NCI-H446 treated with DMSO at 0.1 percent for 48 hours (cell line): Measurements from ENCODE around the gene IFNA14.
"Not testable (repeated sequence)": the region's sequence is repeated elsewhere in the genome, so short reads cannot be mapped to it uniquely, and the experiment has no call there.

Experiments
- DNase-seq: peaks from one replicate; lab custom pipeline; 2025; lab: John Stamatoyannopoulos, UW

IFNA14 gene

DNA sequence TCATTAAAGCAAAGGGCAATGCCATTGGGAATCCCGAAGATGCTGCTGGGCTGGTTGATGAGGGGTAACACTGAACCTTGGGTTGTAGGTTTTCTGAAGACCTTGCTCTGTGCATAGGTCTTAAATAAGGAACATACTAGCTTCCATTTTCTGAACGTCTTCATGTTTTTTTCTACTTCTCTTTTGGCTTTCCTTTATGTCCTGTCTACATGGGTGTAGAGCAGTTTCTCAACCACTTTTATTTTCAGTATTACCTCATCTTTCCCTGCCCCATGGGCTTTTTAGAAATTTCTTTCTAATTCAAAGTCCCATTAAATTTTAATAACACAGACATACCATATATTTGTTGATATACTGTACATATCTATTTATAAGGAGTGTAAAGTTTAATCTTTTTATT, at the start of gene IFNA14:
Gene IFNA14 (minus strand): TSS at position 95 of the 400 bp plus-strand sequence. CDS start 70 bp downstream, at position 25.
- no peak for DNase-seq

DNA sequence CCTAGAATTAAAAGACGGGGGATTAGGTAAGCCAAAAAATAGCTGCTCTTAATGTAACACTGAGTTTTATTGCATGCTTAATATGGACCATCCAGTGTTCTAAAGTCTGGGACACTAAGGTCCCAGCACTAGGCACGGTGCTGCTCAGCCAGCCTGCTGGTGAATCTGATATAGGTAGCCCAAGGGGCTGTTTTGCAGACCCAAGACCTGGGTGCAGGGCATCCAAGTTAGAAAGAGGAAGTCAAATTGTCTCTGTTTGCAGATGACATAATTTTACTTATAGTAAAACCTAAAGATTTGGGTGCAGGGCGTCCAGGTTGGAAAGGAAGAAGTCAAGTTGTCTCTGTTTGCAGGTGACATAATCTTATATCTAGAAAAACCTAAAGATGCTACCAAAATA, 47.5 kb upstream of the IFNA14 start:
- no peak for DNase-seq

DNA sequence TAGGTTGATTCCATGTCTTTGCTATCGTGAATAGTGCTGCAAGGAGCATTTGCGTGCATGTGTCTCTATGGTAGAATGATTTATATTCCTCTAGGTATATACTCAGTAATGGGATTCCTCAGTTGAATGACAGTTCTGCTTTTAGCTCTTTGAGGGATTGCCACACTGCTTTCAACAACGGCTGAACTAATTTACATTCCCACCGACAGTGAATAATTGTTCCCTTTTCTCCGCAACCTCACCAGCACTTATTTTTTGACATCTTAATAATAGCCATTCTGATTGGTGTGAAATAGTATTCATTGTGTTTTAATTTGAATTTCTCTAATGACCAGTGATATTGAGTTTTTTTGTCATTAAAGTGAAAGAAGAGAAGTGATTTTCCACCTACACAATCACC, 46.9 kb upstream of the IFNA14 start:
- DNase-seq, result no peak

DNA sequence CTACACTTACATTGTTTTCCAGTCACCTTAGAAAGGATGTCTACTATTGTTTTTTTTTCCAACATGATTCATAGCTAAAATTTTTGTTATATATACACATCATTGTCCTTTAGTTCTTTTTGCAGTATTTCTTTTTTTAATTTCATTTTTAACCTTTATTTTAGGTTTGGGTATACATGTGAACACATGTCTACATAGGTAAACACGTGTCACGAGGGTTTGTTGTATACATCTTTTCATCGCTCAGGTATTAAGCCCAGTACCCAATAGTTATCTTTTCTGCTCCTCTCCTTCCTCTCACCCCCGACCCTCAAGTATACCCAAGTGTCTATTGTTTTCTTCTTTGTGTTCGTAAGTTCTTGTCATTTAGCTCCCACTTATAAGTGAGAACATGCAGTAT, 46.3 kb upstream of the IFNA14 start:
- no peak for DNase-seq

DNA sequence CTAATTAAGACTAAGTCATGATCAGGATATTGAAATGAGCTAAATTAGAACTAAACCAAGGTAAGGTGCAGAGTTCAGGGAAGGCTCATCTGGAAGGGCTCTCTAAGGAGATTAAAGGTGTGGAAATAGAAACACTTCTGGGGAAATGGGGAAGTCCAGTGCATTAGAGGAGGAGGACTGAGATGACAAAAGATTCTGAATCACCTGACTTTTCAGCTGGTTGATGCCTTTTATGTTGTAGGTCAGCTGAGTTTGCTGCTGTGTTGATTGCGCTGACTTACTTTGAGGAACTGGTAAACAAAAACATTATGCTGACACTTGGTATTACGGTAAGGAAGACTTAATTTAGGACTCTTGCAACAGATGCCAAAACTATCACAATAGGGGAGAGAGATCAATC, 41.5 kb upstream of the IFNA14 start:
- DNase-seq, result no peak

DNA sequence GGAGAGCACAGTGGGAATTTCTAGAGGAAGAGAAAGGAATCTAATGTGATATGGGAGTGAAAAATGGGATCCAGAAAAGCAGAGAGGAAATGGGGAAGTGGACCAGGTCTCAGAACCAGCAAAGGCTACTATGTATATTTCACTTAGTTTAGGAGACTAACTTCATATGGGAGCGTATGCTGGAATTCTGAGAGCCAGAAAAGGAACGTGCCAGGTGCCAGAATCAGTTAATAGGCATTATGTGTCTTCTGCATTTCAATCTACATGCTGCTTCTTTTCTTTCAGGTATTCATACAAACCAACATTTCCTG, 28.5 kb upstream of the IFNA14 start:
- DNase-seq, result no peak

DNA sequence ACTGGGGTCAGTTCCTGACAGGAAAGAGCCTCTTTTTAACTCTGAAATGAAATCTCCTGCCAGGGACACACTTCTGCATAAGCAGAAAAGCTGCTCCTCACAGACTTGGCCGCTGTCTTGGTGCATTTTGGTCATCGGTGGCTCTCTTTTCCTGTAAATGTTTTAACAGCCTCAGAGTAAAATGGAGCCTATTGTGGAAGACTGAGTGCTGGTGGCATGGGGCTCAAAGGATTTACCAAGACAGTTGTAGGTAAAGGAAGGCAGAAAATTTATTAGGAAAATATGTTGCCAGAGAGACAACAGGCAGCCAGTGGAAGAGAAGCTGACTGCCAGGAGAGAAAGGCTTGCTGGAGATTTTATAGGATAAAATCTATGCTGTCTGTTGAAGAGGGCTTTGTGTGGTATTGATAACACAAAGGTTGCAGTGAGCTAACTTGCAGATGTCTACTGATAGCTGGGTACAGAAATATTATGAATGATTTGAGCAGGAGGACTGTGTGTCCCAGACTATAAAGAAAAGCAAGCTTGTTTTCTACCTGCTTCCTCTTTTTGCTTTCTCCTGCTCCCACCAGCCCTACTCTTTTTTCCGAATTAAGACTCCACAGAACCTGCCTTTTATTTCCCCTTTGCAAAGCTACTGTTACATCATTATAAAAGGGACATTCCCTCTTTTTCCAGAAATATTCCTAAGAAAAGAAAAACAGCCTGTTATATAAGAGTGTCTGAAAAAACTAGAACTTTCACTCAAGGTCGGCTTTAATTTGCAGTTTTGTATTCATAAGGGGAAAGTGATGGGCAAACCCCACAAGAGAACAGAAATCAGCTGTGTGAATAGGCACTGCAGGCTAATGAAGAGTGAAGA, 27.9 kb upstream of the IFNA14 start:
- DNase-seq, result no peak

DNA sequence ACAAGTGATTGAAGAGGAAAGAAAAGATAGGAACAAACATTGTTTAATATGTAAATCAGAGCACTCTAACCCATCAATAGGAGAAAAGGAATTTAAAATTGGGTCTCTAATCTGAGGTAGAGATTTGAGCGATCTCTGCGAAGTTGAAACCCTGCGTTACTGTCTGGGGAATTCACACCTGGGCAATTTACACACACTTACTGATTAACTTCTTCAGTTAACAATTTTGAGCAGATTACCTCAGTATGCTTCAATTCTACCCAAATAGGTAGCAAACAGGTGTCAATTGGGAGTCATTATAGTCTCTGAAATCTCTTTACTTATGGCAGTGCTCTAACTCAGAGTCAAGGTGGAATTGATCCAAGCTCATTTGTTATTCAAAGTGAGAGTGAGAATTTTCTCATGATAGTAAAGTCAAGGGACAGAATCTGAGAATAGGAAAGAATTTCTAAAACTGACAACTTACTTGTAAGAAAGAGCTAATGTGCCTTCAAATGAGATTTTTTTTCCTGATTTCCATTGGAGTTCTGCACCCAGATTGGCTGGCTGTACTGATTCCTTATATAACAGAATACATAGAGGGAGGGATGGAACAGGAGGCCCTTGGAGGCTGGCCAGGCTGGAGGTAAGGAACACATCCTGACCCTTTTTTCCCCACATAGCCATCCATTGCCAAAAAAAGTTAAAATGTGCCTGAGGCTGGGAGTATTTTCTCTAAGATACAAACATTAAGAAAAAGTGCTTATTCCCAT, 27.1 kb upstream of the IFNA14 start:
- DNase-seq, result no peak

DNA sequence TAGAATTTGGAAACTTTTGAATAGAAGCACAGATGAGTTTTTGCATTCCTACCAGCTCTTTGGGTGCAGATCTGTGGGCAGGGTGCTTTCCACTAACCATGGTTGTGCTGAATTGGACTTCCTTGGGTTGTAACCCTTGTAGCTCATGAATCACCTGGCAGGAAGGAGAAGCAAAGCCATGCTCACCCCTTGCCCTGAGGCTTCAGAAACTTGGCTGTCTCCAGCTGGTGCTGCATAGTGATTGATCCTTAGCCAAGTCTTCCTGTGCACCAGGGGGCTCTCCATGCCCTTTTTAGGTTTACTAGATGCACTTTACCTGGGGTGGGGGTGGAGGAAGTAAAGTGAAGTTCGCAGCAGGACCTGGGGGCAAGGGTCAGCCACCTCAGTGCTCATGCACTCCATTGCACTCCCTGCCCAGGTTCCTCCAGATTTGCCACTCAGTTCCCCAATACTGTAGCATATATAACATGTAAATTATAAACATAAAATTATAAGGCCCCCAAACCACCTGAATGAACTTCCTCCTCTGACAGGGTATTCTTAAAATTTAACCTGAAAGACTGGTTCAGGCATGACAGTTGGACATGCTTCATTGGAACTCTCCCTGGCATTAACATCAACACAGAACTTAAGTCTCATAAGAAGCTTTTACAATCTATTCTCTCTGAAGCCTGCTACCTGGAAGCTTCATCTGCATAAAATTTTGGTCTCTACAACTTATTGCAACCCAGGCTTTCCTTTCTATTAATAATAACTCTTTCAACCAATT, 25.8 kb upstream of the IFNA14 start:
- DNase-seq, result no peak

DNA sequence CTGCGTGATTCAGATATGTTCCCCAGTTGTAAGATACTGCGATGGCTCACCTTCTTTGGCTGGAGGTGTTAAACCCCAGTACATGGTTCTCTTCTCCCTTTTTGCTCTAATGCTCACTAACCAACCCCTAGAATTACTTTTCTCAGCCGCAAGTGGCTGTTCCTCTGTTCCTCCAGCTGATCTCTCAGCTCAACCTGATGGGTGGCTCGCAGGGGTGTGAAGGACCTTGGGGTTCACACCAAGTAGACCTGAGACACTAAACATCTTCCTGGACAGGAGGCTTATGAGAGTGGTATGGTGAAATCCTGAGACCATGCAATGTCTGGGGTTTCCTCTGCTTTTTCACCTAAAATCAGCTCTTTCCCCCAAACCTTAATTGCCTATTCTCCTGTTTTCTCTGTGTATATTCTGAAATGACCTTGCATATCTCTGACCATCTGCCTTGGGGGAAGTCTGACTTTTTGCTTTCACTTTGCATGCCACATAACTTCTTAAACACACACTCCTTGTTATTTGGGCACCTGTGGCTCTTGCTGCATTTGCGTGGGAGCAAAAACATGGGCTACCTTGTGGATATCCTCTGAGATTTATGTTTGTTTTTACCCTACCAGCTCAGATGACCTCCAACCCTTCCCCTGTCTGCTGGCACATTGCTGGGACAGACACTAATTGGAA, 15.9 kb upstream of the IFNA14 start:
- DNase-seq, result no peak

DNA sequence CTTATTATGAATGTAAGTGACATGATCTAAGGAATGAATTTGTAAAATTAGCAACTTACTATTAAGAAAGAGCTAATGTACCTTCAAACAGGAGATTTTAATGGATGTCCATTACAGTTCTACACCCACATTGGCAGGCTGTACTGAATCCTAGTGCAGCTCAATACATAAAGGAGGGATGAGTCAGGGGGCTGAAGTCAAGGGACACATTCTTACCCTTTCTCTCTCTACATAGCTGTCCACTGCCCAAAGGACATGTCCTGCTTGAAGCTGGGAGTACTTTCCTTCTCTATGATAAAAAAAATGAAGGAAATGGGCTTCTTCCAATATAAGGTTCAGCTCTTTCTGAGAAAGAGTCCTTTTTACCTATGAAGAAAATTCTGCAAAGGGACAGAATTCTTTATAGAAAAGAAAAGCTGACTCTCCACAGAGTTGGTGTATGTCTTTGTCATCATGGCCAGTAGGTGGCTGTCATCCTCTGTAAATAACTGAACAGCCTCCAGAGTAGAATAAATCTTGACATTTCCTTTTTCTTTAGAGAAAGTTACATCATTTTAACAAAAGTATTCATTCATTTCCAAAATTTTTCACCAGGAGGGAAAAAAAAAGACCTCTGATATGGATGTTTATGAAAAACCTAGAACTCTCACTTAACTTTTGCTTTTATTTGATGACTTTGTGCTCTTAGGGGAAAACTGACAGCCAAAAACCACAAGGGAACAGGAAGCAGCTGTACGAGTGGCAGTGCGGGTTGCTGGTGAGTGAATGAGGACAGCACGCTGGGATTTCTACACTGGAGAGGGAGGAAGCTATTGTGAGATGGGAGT, 13.1 kb upstream of the IFNA14 start:
- no peak for DNase-seq

DNA sequence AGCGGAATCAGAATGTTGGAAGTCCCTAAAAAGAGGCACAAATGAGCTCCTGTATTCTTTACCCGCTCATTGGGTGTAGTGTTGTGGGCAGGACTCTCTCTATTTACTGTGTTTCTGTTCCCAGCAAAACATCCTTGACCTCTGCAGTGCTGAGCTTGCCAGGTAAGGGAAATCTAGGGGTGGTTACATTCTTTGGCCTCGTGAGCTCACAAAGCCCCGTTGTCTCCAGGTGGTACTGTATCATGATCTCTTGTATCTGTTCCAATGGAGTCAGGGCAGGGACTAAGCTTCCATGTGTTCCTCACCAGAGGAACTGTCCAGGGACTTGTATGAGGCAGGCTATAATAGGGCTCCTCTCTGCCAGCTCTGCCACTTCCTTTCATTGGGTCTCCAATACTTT, 11.8 kb upstream of the IFNA14 start:
- no peak for DNase-seq

DNA sequence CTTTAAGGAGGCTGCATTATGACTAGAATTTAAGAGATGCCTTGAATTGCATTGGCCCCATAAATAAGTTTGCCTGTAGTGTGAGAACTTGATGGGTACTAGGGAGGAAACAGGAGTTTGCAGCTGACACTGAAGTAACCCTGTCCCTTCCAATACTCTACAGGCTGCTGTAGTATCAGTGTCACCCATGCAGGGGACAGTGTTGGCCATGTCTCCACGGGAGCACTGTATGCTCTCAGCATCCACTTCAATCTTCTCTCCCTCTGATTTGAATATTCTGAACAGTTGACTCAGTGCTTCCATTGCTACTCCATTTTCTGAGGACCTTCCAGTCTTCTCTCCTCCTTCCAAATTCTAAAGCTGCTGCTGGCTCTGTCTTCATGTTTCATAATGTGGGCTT, 11.4 kb upstream of the IFNA14 start:
- DNase-seq, result no peak

DNA sequence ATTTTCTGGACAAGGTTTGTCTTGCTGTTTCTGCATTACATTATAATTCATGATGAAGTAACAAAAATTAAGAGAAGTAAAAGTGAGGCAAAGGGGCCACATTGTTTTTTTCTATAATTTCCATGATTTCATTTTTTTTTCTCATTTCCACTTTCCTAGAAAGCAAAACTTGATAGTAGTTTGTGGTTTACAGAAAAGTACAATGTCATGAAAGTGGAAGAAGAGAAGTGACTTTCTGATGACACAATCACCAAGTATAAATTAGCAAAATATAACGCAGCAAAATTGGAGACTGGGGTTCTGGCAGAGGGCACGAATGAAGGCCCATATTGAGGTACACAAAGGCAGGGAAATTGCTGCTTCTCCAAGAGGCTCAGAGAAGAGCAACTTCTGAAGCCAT, 5.0 kb upstream of the IFNA14 start:
- no peak for DNase-seq

DNA sequence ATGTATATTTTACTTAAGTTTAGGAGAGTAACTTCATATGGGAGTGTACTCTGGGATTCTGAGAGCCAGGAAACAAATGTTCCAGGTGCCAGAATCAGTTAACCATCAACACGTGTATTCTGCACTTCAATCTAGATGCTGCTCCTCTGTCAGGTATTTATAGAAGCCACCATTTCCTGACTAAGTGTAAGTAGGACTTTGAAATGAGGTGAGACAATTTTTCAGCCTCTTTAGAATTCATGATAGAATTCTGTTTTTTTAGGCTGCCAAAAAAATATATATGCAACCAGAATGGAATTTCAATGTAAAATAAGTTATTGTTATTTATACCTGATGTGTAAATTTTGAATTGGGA, 3.5 kb downstream of the IFNA14 start:
- DNase-seq, result not testable (repeated sequence)

DNA sequence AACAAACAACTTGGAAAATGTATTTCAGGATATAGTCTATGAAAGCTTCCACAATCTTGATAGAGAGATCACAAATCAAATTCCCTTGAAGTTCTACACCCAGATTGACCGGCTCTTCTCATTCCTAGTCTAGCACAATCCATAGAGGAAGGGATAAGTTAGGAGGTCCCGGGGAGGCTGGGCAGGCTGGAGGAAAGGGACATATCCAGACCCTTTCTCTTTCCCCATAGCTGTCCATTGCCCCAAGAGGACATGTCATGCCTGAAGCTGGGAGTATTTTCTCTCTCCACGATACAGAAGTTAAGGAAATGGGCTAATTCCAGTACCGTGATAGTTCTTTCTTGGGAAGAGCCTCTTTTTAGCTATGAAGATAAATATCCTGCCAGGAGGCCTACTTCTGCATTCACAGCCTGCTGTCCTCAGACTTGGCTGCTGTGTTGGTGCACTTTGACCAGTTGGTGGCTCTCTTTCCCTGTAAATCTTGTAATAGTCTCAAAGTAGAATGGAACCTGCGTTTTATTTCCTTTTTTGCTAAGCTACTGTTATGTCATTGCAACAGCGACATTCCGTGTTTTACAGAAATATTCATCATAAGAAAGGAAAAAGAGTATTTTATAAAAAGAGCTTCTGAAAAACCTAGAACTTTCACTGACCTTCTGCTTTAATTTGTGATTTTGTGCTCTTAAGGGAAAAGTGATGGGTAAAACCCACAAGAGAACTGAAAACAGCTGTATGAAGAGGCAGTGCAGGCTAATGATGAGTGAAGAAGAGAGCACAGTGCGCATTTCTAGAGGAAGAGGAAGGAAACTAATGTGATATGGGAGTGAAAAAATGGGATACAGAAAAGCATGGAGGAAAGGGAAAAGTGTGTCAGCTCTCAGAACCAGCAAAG, 4.1 kb downstream of the IFNA14 start:
- peak; percentile 4 for DNase-seq

DNA sequence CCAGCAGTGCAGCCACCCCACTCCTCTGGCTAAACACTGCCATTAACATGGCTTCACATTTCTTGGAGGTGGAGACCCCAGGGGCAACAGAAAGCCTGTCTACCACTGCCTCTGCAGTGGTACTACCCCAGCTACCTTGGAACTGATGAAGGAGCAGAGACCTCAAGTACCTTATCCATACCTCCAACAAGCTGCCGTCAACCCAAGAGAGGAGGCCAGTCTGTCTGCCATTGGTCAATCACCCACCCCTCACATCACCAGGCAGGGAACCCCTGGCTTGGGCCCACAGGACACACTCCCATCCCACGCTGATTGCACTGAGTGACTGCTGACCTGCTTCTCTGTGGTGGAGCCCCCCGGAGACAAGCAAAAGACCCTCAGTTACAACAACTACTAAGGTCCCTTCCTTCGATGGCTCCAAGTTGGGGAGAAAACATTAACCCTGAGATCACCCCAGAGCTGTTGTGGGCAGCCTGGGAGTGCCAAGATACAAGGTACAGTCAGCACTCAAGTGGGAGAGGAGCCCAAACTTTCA, 5.6 kb downstream of the IFNA14 start:
- no peak for DNase-seq

DNA sequence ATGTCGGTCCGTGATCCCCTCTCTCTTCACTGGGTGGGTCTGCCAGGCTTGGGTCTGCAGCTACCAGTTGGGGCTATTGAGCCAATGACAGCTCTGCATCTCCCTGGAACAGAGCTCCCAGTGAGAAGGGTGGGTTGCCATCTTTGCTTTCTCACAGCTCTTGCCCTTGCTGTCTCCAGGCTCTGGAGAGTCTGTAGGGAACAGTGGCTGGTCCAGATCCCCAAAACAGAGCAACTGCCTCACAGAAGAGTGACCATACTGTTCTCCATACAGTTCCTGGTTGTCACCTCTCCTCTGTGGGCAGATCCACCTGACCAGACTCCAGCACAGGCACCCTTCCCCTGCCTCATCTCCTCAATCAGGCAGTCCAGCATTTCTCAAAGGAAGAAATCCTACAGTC, 6.5 kb downstream of the IFNA14 start:
- no peak for DNase-seq

DNA sequence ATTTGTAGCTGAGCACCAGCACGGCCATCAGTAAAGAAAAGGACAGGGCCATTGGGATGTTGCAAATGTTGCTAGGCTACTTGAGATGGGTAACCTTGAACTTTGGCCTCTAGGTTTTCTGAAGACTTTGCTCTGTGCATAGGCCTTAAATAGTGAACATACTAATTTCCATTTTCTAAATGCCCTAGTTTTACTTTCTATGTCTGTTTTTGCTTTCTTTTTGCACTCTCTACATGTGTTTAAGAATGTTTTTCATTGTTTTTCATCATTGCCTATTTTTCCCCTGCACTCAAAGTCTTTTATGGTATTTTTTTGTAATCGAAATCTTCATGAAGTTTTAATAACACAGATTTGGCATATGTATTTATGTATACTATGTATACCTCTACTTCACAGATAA, 11.7 kb downstream of the IFNA14 start, which contains the start of gene IFNA17:
Gene IFNA17 (minus strand): TSS at position 101 of the 400 bp plus-strand sequence. CDS start 49 bp downstream, at position 52.
- no peak for DNase-seq

DNA sequence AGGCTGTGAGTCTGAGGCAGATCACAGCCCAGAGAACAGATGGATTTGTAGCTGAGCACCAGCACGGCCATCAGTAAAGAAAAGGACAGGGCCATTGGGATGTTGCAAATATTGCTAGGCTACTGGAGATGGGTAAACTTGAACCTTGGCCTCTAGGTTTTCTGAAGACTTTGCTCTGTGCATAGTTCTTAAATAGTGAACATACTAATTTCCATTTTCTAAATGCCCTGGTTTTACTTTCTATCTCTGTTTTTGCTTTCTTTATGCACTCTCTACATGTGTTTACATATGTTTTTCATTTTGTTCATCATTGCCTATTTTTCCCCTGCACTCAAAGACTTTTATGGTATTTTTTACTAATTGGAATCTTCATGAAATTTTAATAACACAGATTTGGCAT, 22.6 kb downstream of the IFNA14 start, which contains the start of gene IFNA16:
Gene IFNA16 (minus strand): TSS at position 101 of the 400 bp plus-strand sequence. CDS start 6 bp downstream, at position 95.
- not testable (repeated sequence) for DNase-seq
